GM12865 (cell line): ENCODE results near the gene BAZ1A.

Experiments used
- DNase-seq: peaks from one replicate; pipeline ENCODE4 v3.0.0; 2010; ENCODE audit warnings: low read depth
- H3K4me3 ChIP-seq: 2 replicates; pipeline ENCODE4 v1.5.1; 2011; ENCODE audit warnings: mild to moderate bottlenecking, low read depth, low read length, control low read depth
- CTCF ChIP-seq: IDR thresholded peaks from 2 replicates; pipeline ENCODE4 v1.5.1; 2011; ENCODE audit warnings: low read length, control low read depth, low read depth, inconsistent platforms; ENCODE audit not compliant: insufficient read depth; ENCODE audit errors: missing control alignments

Gene BAZ1A

DNA sequence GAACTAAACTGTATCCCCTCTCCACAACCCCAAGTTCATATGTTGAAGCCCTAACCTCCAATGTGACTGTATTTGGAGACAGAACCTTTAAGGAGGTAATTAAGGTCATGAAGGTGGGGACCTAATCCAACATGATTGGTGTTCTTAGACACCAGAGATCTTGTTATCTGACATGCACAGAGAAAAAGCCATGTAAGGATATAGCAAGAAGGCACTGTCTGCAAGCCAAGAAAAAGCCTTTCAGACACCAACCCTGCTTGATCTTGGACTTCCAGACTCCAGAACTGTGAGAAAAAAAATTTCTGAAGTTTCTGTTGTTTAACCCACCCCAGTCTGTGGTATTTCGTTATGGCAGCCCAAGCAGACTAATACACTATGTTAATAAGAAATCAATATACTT, 98.5 kb downstream of the BAZ1A start:
- DNase-seq = no peak
- no peak for TF ChIP-seq CTCF
- no peak overlapping the region for H3K4me3 ChIP-seq

DNA sequence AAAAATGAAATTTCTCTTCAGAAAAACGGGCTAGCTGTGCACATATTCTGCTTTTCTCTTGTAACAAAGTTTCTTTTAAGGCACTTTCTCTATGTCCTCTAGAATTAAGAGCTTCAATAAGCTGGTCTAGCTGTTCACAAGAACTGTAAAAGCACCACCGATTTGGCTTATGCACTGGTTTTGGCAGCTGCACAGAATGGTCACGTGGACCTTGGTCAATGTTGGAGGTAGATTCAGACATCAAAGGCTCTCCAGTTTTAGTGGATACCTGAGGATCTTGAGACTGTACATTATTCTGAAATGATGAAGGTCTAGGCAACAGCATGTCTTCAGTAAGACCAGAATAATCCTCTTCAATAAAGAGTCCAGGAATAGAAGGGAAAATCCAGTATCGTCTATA, 99.2 kb downstream of the BAZ1A start:
- no peak overlapping the region for H3K4me3 ChIP-seq
- no peak for DNase-seq
- no peak for TF ChIP-seq CTCF

- H3K4me3 ChIP-seq = no peak overlapping the region
- no peak for TF ChIP-seq CTCF
- DNase-seq = no peak
Measured at GRCh38 chr14:34775342-34775741, 99.8 kb downstream of the BAZ1A start.

DNA sequence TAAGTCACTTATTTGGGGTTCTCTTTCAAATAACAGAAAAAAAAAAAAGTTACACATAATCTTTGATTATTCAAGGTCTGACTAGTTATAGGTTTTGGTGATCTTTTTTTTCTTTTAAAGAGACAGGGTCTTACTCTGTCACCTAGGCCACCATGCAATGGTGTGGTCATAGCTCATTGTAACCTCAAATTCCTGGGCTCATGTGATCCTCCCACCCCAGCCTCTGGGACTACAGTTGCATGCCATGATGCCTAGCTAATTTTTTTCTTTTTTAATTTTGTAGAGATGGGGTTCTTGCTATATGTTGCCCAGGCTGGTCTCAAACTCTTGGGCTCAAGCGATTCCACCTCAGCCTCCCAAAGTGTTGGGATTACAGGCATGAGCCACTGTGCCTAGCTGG, 104.3 kb downstream of the BAZ1A start:
- TF ChIP-seq CTCF = no peak
- no peak overlapping the region for H3K4me3 ChIP-seq
- DNase-seq = no peak

- no peak for TF ChIP-seq CTCF
- DNase-seq = no peak
- H3K4me3 ChIP-seq = no peak overlapping the region
Measured at GRCh38 chr14:34766606-34767005, 108.6 kb downstream of the BAZ1A start.

GRCh38 chr14:34766060-34766459, 109.1 kb downstream of the BAZ1A start:
- DNase-seq = no peak

More at GRCh38 chr14:34766060-34766459, 109.1 kb downstream of the BAZ1A start:
- no peak overlapping the region for H3K4me3 ChIP-seq
- TF ChIP-seq CTCF = no peak
